ENCODE data around the gene TLR1. TPM values are rescaled to one million over a fixed set of nuclear protein-coding genes. Genes with fewer than 3 reads are reported as not detected.
"Not testable (repeated sequence)": the region's sequence is repeated elsewhere in the genome, so short reads cannot be mapped to it uniquely, and the experiment has no call there.

Gene TLR1
- total RNA-seq, 1 donor from 2014 or later: 6.3 TPM

DNA sequence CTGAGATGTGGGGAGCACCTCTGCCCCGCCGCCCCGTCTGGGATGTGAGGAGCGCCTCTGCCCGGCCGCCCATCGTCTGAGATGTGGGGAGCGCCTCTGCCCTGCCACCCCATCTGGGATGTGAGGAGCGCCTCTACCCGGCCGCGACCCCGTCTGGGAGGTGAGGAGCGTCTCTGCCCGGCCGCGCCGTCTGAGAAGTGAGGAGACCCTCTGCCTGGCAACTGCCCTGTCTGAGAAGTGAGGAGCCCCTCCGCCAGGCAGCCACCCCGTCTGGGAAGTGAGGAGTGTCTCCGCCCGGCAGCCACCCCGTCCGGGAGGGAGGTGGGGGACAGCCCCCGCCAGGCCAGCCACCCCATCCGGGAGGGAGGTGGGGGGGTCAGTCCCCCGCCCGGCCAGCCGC is 2.9 kb upstream of the TLR1 start:
- not testable (repeated sequence) for H3K36me3 ChIP-seq (ENCODE audit: control insufficient read depth in 3 of 3, insufficient read depth in 3 of 3, low read length in 3 of 3); H3K4me3 ChIP-seq (ENCODE audit: low read length in 3 of 3); H3K27me3 ChIP-seq (ENCODE audit: control insufficient read depth in 3 of 3, insufficient read depth in 3 of 3, low read length in 3 of 3); H3K9ac ChIP-seq (ENCODE audit: low read depth in 1 of 3, low read length in 3 of 3); H3K9me3 ChIP-seq (ENCODE audit: control insufficient read depth in 3 of 3, low read length in 3 of 3); H3K27ac ChIP-seq (ENCODE audit: low read depth, low read length)
- H3K4me1 ChIP-seq (ENCODE audit: control insufficient read depth in 3 of 3, insufficient read depth in 3 of 3, low read length in 3 of 3): peaks cover 3 to 14% (median 7%) of the 10 kb centered on the region in 3 donors

DNA sequence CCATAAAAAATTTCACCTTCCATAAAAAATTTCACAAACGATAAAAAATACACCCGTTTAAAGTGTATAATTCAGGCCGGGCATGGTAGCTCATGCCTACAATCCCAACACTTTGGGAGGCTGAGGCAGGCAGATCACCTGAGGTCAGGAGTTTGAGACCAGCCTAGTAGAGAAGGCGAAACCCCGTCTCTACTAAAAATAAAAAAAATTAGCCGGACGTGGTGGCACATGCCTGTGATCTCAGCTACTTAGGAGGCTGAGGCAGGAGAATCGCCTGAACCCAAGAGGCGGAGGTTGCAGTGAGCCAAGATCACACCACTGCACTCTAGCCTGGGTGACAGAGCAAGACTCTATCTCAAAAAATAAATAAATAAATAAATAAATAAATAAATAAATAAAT is 1.7 kb upstream of the TLR1 start:
- peak overlapping the region; percentile 64 for H3K27ac ChIP-seq (ENCODE audit: low read depth, low read length)
- H3K4me3 ChIP-seq (ENCODE audit: low read length in 3 of 3): not testable (repeated sequence)

DNA sequence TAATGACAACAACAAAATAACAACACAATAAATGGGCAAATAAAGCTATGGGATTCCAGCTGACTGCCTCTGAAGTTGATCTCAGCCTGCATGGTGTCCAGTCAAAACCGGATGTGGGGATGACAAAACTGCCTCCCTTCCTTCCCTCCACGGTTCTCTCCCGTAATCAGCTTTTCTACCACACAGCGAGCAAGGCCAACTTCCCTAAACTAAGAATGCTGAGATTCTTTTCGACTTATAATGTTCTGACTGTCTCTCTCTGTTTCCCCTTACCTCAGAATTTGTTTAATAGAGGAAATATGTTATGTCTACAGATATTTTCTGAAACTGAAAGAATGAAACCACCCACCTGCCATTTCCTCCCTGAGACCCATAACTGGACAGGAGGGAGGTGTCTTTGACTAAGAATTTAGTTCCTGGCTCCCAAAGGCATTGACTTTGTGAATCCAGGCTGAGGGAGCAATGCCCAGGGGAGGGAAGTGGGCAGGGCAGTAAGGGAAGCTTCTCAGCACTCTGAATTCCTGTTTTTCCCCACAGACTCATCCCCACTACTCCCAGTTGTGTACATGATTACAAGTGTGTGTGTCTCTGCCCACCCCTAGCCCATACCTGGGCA is 1.0 kb upstream of the TLR1 start:
- no peak overlapping the region for H3K9ac ChIP-seq (ENCODE audit: low read depth in 1 of 3, low read length in 3 of 3)

More for the DNA sequence above, 1.7 kb upstream of the TLR1 start:
- peaks cover 3 to 14% (median 7%) of the 10 kb centered on the region in 3 donors for H3K4me1 ChIP-seq (ENCODE audit: control insufficient read depth in 3 of 3, insufficient read depth in 3 of 3, low read length in 3 of 3)
- not testable (repeated sequence) for H3K9ac ChIP-seq (ENCODE audit: low read depth in 1 of 3, low read length in 3 of 3); H3K36me3 ChIP-seq (ENCODE audit: control insufficient read depth in 3 of 3, insufficient read depth in 3 of 3, low read length in 3 of 3); H3K9me3 ChIP-seq (ENCODE audit: control insufficient read depth in 3 of 3, low read length in 3 of 3); H3K27me3 ChIP-seq (ENCODE audit: control insufficient read depth in 3 of 3, insufficient read depth in 3 of 3, low read length in 3 of 3)

DNA sequence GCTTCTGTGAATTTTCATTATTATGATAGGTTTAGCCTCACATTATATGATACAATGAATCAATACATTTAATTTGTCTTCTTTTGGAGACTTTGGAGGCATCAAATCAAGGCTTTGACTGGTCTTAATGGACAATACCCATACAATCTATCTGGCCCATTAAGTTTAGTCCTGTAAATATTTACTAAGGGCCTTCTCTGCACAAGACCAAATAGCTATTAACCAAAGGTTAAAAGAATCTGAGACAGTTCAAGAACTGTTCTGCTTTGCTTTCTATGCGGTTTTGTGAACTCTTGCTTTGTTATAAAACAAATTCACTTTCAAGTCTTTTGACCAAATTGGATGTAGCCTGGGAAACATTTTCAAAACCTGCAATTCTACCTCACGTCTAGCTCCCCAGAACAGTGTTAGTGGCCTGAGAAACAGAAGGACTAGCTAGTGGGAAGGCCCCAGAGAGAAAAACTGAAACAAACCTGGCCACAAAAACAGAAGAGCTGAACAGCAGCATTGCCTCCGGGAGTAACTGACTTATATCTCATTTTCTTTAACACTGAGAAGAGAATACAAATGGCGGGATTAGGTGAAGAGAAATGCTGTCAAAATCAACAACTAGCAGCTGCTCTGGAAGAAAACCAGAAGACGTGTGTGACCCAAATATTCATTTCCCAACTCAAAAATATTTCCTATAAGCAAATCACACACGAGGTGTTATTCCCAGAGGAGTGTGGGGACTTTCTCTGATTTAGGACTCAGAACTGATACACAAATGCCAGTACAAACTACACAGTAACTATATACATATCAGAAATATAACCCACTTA is 548 bp downstream of the TLR1 start:
- Histone ChIP-seq H3K27me3 (ENCODE audit: control insufficient read depth in 3 of 3, insufficient read depth in 3 of 3, low read length in 3 of 3) (no peaks in the 10 kb centered on the region), H3K4me3 (ENCODE audit: low read length in 3 of 3) (peak overlapping the region; percentile 35 to 54 (median 45)), H3K36me3 (ENCODE audit: control insufficient read depth in 3 of 3, insufficient read depth in 3 of 3, low read length in 3 of 3) (peaks cover 0 to 6% (median 0%) of the 10 kb centered on the region in 3 donors), H3K9ac (ENCODE audit: low read depth in 1 of 3, low read length in 3 of 3) (peak overlapping the region; percentile 28 to 57 (median 34)), H3K27ac (ENCODE audit: low read depth, low read length) (peak overlapping the region; percentile 64), H3K9me3 (ENCODE audit: control insufficient read depth in 3 of 3, low read length in 3 of 3) (no peaks in the 10 kb centered on the region), H3K4me1 (ENCODE audit: control insufficient read depth in 3 of 3, insufficient read depth in 3 of 3, low read length in 3 of 3) (peaks cover 3 to 14% (median 7%) of the 10 kb centered on the region in 3 donors)

More for the DNA sequence above, 1.0 kb upstream of the TLR1 start:
- Histone ChIP-seq H3K9me3 (ENCODE audit: control insufficient read depth in 3 of 3, low read length in 3 of 3) (no peaks in the 10 kb centered on the region), H3K36me3 (ENCODE audit: control insufficient read depth in 3 of 3, insufficient read depth in 3 of 3, low read length in 3 of 3) (no peaks in the 10 kb centered on the region), H3K27ac (ENCODE audit: low read depth, low read length) (peak overlapping the region; percentile 64), H3K27me3 (ENCODE audit: control insufficient read depth in 3 of 3, insufficient read depth in 3 of 3, low read length in 3 of 3) (no peaks in the 10 kb centered on the region), H3K4me3 (ENCODE audit: low read length in 3 of 3) (peak overlapping the region; percentile 11 to 57 (median 35)), H3K4me1 (ENCODE audit: control insufficient read depth in 3 of 3, insufficient read depth in 3 of 3, low read length in 3 of 3) (peaks cover 3 to 14% (median 7%) of the 10 kb centered on the region in 3 donors)

DNA sequence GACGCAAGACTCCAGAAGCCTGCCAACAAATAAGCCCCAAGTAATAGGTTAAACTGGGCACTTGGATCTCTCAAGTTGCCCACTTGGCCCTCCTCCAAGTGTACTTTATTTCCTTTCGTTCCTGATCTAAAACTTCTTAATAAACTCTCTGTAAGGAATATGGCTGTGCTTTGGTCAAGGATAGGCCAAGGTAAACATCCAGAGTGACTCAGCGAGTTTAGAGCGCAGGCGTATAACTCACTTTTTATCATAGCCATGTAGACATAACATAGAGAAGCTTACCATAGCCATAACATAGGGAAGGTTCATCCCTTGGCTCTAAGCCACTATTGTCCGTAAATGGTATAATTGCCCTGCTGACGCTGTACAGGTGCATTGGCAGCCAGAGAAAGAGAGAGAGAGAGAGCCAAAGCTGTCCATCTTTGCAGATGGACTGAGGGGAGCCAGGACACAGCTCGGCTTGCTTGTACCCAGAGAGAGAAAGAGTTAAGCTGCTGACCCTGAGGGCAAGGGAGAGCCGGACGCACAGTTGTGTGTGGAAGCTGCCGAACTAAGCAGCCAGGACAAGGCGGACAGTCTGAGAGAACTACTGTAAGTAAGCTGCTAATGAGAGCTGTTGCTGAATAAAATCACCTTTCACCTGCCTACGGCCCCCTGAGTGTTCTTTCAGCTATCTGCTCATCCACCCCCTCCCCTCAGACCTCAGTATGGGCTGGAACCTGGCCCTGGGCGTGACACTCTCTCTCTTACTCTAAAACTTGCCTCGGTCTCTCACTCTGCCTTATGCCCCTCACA is 1.8 kb downstream of the TLR1 start:
- Histone ChIP-seq H3K4me1 (ENCODE audit: control insufficient read depth in 3 of 3, insufficient read depth in 3 of 3, low read length in 3 of 3) (peaks cover 3 to 14% (median 7%) of the 10 kb centered on the region in 3 donors), H3K9me3 (ENCODE audit: control insufficient read depth in 3 of 3, low read length in 3 of 3) (no peaks in the 10 kb centered on the region), H3K27ac (ENCODE audit: low read depth, low read length) (no peak overlapping the region), H3K27me3 (ENCODE audit: control insufficient read depth in 3 of 3, insufficient read depth in 3 of 3, low read length in 3 of 3) (no peaks in the 10 kb centered on the region), H3K4me3 (ENCODE audit: low read length in 3 of 3) (peak overlapping the region in 2 of 3 donors; percentile 3 to 35), H3K9ac (ENCODE audit: low read depth in 1 of 3, low read length in 3 of 3) (no peak overlapping the region), H3K36me3 (ENCODE audit: control insufficient read depth in 3 of 3, insufficient read depth in 3 of 3, low read length in 3 of 3) (peaks cover 0 to 6% (median 0%) of the 10 kb centered on the region in 3 donors)

DNA sequence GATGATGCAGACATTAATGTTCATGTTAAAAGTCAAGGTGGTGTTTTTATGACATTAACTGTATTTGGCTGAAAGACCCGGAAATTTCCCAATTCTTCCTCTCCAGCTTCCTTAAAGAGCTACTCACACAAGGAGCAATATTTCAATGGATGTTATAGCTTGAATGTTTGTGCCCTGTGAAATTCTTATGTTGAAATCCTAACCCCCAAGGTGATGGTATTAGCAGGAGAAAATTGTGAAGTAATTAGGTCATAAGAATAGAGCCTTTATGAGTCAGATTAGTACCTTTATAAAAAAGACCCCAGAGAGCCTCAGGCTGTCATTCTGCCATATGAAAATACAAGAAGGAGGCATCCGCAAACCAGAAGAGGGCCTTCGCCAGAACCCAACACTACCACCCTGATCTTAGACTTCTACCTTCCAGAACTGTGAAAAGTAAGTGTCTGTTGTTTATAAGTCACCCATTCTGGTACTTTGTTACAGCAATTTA is 3.6 kb downstream of the TLR1 start:
- H3K4me1 ChIP-seq (ENCODE audit: control insufficient read depth in 3 of 3, insufficient read depth in 3 of 3, low read length in 3 of 3): peaks cover 3 to 14% (median 7%) of the 10 kb centered on the region in 3 donors
- H3K9me3 ChIP-seq (ENCODE audit: control insufficient read depth in 3 of 3, low read length in 3 of 3): no peaks in the 10 kb centered on the region
- H3K36me3 ChIP-seq (ENCODE audit: control insufficient read depth in 3 of 3, insufficient read depth in 3 of 3, low read length in 3 of 3): peaks cover 0 to 6% (median 0%) of the 10 kb centered on the region in 3 donors
- H3K9ac ChIP-seq (ENCODE audit: low read depth in 1 of 3, low read length in 3 of 3): no peak overlapping the region
- H3K27ac ChIP-seq (ENCODE audit: low read depth, low read length): no peak overlapping the region
- no peak overlapping the region for H3K4me3 ChIP-seq (ENCODE audit: low read length in 3 of 3)
- H3K27me3 ChIP-seq (ENCODE audit: control insufficient read depth in 3 of 3, insufficient read depth in 3 of 3, low read length in 3 of 3): no peaks in the 10 kb centered on the region

DNA sequence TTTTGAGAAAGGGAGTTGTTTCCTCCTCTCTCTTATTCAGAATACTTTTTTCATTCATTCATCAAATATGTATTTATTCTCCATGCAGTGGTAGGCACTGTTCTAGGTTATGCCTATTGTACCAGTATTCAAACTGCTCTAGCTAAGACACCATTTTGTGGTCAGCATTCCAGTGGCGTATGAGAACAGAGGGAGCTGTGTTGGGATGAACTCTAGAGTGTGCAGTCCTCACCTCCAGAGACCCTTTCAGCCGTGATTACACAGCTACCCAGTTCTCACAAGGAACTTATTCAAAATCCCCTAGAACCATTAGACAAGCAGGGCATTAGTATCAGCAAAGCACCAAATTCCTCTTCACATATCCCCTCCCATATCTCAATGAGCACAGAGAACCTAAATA is 4.2 kb downstream of the TLR1 start:
- H3K27me3 ChIP-seq (ENCODE audit: control insufficient read depth in 3 of 3, insufficient read depth in 3 of 3, low read length in 3 of 3): no peaks in the 10 kb centered on the region
- H3K4me1 ChIP-seq (ENCODE audit: control insufficient read depth in 3 of 3, insufficient read depth in 3 of 3, low read length in 3 of 3): peaks cover 3 to 7% (median 4%) of the 10 kb centered on the region in 3 donors
- H3K9ac ChIP-seq (ENCODE audit: low read depth in 1 of 3, low read length in 3 of 3): no peak overlapping the region
- H3K9me3 ChIP-seq (ENCODE audit: control insufficient read depth in 3 of 3, low read length in 3 of 3): no peaks in the 10 kb centered on the region
- H3K4me3 ChIP-seq (ENCODE audit: low read length in 3 of 3): no peak overlapping the region
- no peak overlapping the region for H3K27ac ChIP-seq (ENCODE audit: low read depth, low read length)
- peaks cover 0 to 6% (median 0%) of the 10 kb centered on the region in 3 donors for H3K36me3 ChIP-seq (ENCODE audit: control insufficient read depth in 3 of 3, insufficient read depth in 3 of 3, low read length in 3 of 3)

DNA sequence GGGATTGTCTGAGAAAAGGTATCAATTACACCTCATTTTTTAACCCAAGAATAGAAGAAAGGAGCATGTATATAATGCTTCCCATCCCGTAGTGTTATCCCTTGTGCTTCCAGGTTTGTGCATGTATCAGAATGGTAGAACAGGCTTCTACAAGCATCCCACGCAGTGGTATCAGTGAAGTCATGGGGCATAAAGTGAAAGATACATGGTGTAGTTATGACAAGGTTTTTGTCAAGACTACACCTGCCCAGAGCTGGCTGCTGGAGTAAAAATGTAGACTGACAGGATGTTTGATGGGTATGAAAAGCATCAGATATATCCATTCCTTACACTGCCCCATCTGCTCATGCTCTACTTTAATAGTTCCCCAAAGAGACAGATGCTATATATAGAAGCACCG is 9.5 kb downstream of the TLR1 start:
- H3K27ac ChIP-seq (ENCODE audit: low read depth, low read length): no peak overlapping the region
- H3K9me3 ChIP-seq (ENCODE audit: control insufficient read depth in 3 of 3, low read length in 3 of 3): no peaks in the 10 kb centered on the region
- no peaks in the 10 kb centered on the region for H3K27me3 ChIP-seq (ENCODE audit: control insufficient read depth in 3 of 3, insufficient read depth in 3 of 3, low read length in 3 of 3)
- H3K9ac ChIP-seq (ENCODE audit: low read depth in 1 of 3, low read length in 3 of 3): no peak overlapping the region
- H3K36me3 ChIP-seq (ENCODE audit: control insufficient read depth in 3 of 3, insufficient read depth in 3 of 3, low read length in 3 of 3): peaks cover 0 to 3% (median 0%) of the 10 kb centered on the region in 3 donors
- no peaks in the 10 kb centered on the region for H3K4me1 ChIP-seq (ENCODE audit: control insufficient read depth in 3 of 3, insufficient read depth in 3 of 3, low read length in 3 of 3)
- H3K4me3 ChIP-seq (ENCODE audit: low read length in 3 of 3): no peak overlapping the region

DNA sequence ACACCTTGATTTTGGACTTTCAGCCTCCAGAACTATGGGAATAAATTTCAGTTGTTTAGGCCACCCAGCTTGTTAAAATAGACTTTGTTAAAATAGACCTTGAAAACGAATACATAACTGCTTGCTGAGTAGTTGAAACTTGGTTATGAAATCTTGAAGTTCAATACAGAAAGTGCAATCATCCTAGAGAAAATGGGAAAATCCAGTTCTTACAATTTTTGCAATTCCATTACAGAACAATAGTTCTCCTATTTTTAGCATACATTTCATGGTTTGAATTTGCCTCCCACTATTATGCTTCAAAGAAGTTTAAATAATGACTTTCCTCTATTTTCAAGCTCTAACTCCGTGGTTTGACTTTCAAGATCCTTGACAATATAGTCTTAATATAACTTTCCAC is 10.5 kb downstream of the TLR1 start:
- Histone ChIP-seq H3K27ac (ENCODE audit: low read depth, low read length) (no peak overlapping the region), H3K36me3 (ENCODE audit: control insufficient read depth in 3 of 3, insufficient read depth in 3 of 3, low read length in 3 of 3) (no peaks in the 10 kb centered on the region), H3K27me3 (ENCODE audit: control insufficient read depth in 3 of 3, insufficient read depth in 3 of 3, low read length in 3 of 3) (no peaks in the 10 kb centered on the region), H3K4me3 (ENCODE audit: low read length in 3 of 3) (no peak overlapping the region), H3K4me1 (ENCODE audit: control insufficient read depth in 3 of 3, insufficient read depth in 3 of 3, low read length in 3 of 3) (no peaks in the 10 kb centered on the region), H3K9me3 (ENCODE audit: control insufficient read depth in 3 of 3, low read length in 3 of 3) (no peaks in the 10 kb centered on the region), H3K9ac (ENCODE audit: low read depth in 1 of 3, low read length in 3 of 3) (no peak overlapping the region)
